Smooth muscle cell (in vitro differentiated cells): Measurements from ENCODE around the gene RANBP1. TPM values are rescaled to one million over a fixed set of nuclear protein-coding genes. Genes with fewer than 3 reads are reported as not detected.

Experiments
- DNase-seq: peaks from one replicate; lab custom pipeline; 2025; ENCODE audit not compliant: unreplicated experiment; lab: John Stamatoyannopoulos, UW
- H2AFZ ChIP-seq: fragments of 200-600 bp; sonication (generic); 2 replicates; pipeline ENCODE4 v1.6.0; 2016; ENCODE audit warnings: antibody characterized with exemption, low read depth, mild to moderate bottlenecking
- H3F3A ChIP-seq: fragments of 200-600 bp; sonication (generic); 2 replicates; pipeline ENCODE4 v1.6.0; 2017; ENCODE audit warnings: antibody characterized with exemption, low read depth
- H3K27ac ChIP-seq: fragments of 200-600 bp; sonication (generic); 2 replicates; pipeline ENCODE4 v1.5.1; 2016; ENCODE audit warnings: low read depth, mild to moderate bottlenecking
- H3K27me3 ChIP-seq: fragments of 200-600 bp; sonication (generic); 2 replicates; pipeline ENCODE4 v1.6.1; 2016; ENCODE audit warnings: low read depth, mild to moderate bottlenecking
- H3K36me3 ChIP-seq: fragments of 200-600 bp; sonication (generic); 2 replicates; pipeline ENCODE4 v1.5.1; 2016; ENCODE audit warnings: low read depth
- H3K4me1 ChIP-seq: fragments of 200-600 bp; sonication (generic); 2 replicates; pipeline ENCODE4 v1.5.1; 2016; ENCODE audit warnings: low read depth
- H3K4me2 ChIP-seq: fragments of 200-600 bp; sonication (generic); 2 replicates; pipeline ENCODE4 v1.6.0; 2016; ENCODE audit warnings: mild to moderate bottlenecking
- H3K4me3 ChIP-seq: fragments of 200-600 bp; sonication (generic); 2 replicates; pipeline ENCODE4 v1.5.1; 2016; ENCODE audit warnings: mild to moderate bottlenecking
- H3K79me2 ChIP-seq: fragments of 200-600 bp; sonication (generic); 2 replicates; pipeline ENCODE4 v1.6.0; 2016; ENCODE audit warnings: low read depth, mild to moderate bottlenecking
- H3K9ac ChIP-seq: fragments of 200-600 bp; sonication (generic); 2 replicates; pipeline ENCODE4 v1.6.0; 2016; ENCODE audit warnings: low read depth
- H3K9me3 ChIP-seq: fragments of 200-600 bp; sonication (generic); replicated peaks from 2 replicates; pipeline ENCODE4 v1.5.1; 2016; ENCODE audit warnings: low read depth
- H4K20me1 ChIP-seq: fragments of 200-600 bp; sonication (generic); 2 replicates; pipeline ENCODE4 v1.6.0; 2016; ENCODE audit warnings: low read depth
- CTCF ChIP-seq: fragments of 200-600 bp; sonication (generic); IDR thresholded peaks from 2 replicates; pipeline ENCODE4 v1.5.1; 2017; ENCODE audit warnings: borderline replicate concordance, mild to moderate bottlenecking, antibody characterized with exemption; ENCODE audit not compliant: insufficient read depth, poor library complexity, severe bottlenecking
- WGBS: methylation state at CpG from one replicate; pipeline ENCODE4 v1.1.7; 2016; ENCODE audit warnings: low lambda C conversion rate; 5-methylcytosine and 5-hydroxymethylcytosine counted together
- polyA plus RNA-seq: library from polyadenylated mRNA; unstranded; fragments of >200 nt; fragmentation: Nextera tagmentation; extraction: Ambion mirVana; gene quantifications from 2 replicates; pipeline ENCODE4 v1.2.1, GENCODE V29; 2016
- total RNA-seq: library from RNA; depleted of rRNA; stranded (reverse); fragments of >200 nt; gene quantifications from 2 replicates; pipeline ENCODE4 v1.2.3, GENCODE V29; 2014

The RANBP1 gene
- total and polyA plus RNA-seq, 2 experiments from 2014 or later, result 235 to 331 TPM

GRCh38 chr22:20165421-20165820 is 49.5 kb downstream of the RANBP1 start:
- Histone ChIP-seq H3K4me1 (no peaks in the 10 kb centered on the region), H2AFZ (no peak overlapping the region), H3K9me3 (no peaks in the 10 kb centered on the region), H3K79me2 (no peaks in the 10 kb centered on the region), H3K4me3 (no peak overlapping the region), H3K4me2 (no peak overlapping the region), H4K20me1 (no peaks in the 10 kb centered on the region), H3K27me3 (no peaks in the 10 kb centered on the region), H3K9ac (no peak overlapping the region), H3K36me3 (no peaks in the 10 kb centered on the region), H3F3A (no peaks in the 10 kb centered on the region), H3K27ac (no peak overlapping the region)
- DNase-seq, result no peak
- 93% methylated on average over 12 of the region's 12 CpGs for WGBS
- TF ChIP-seq CTCF, result no peak

GRCh38 chr22:20165913-20166312 is 50.0 kb downstream of the RANBP1 start:
- H3K79me2 ChIP-seq, result no peaks in the 10 kb centered on the region
- no peak overlapping the region for H3K4me2 ChIP-seq
- H3K4me1 ChIP-seq, result no peaks in the 10 kb centered on the region
- H3F3A ChIP-seq, result no peaks in the 10 kb centered on the region
- no peak overlapping the region for H3K9ac ChIP-seq
- H3K27me3 ChIP-seq, result no peaks in the 10 kb centered on the region
- no peaks in the 10 kb centered on the region for H3K36me3 ChIP-seq
- H3K9me3 ChIP-seq, result no peaks in the 10 kb centered on the region
- H4K20me1 ChIP-seq, result no peaks in the 10 kb centered on the region
- WGBS, result 93% methylated on average over 7 of the region's 7 CpGs
- no peak for TF ChIP-seq CTCF
- H3K4me3 ChIP-seq, result no peak overlapping the region
- no peak overlapping the region for H3K27ac ChIP-seq
- no peak for DNase-seq
- no peak overlapping the region for H2AFZ ChIP-seq

GRCh38 chr22:20166703-20167102 is 50.8 kb downstream of the RANBP1 start:
- no peak overlapping the region for H3K4me2 ChIP-seq
- H3K9ac ChIP-seq, result no peak overlapping the region
- no peaks in the 10 kb centered on the region for H3K27me3 ChIP-seq
- no peak overlapping the region for H2AFZ ChIP-seq
- no peak for TF ChIP-seq CTCF
- no peaks in the 10 kb centered on the region for H3K36me3 ChIP-seq
- no peak overlapping the region for H3K27ac ChIP-seq
- 93% methylated on average over 9 of the region's 9 CpGs for WGBS
- H3K79me2 ChIP-seq, result no peaks in the 10 kb centered on the region
- no peak for DNase-seq
- H3K4me3 ChIP-seq, result no peak overlapping the region
- no peaks in the 10 kb centered on the region for H3K9me3 ChIP-seq
- no peaks in the 10 kb centered on the region for H3F3A ChIP-seq
- H3K4me1 ChIP-seq, result no peaks in the 10 kb centered on the region
- no peaks in the 10 kb centered on the region for H4K20me1 ChIP-seq

- no peaks in the 10 kb centered on the region for H3K36me3 ChIP-seq
- H3F3A ChIP-seq, result no peaks in the 10 kb centered on the region
- H3K4me1 ChIP-seq, result no peaks in the 10 kb centered on the region
- no peak overlapping the region for H2AFZ ChIP-seq
- H3K27ac ChIP-seq, result no peak overlapping the region
- no peaks in the 10 kb centered on the region for H3K9me3 ChIP-seq
- H4K20me1 ChIP-seq, result no peaks in the 10 kb centered on the region
- H3K4me2 ChIP-seq, result no peak overlapping the region
- H3K4me3 ChIP-seq, result no peak overlapping the region
- no peaks in the 10 kb centered on the region for H3K79me2 ChIP-seq
- TF ChIP-seq CTCF, result no peak
- no peak overlapping the region for H3K9ac ChIP-seq
- WGBS, result 88% methylated on average over 19 of the region's 19 CpGs
- no peaks in the 10 kb centered on the region for H3K27me3 ChIP-seq
- DNase-seq, result no peak
Measured at GRCh38 chr22:20167643-20168322, 51.9 kb downstream of the RANBP1 start.
